Uterus (tissue), 2 donors: Measurements from ENCODE around the gene LRRN3.

Experiments
- POLR2A ChIP-seq, 2 donors: fragments of 450-650 bp; IDR thresholded peaks; one replicate each; pipeline ENCODE4 v1.6.1; 2016; ENCODE audit warnings: antibody characterized with exemption in 2 of 2, mild to moderate bottlenecking in 1 of 2, moderate library complexity in 1 of 2
- TF ChIP-seq, protein P1 (sequence below), 4 experiments: fragments of 200-600 bp in 2 of 4; fragments of 450-650 bp in 2 of 4; sonication (generic) in 2 of 4; IDR thresholded peaks; one replicate each; pipeline ENCODE4 v1.5.1; 2016 to 2019; ENCODE audit warnings: antibody characterized with exemption in 4 of 4, mild to moderate bottlenecking in 2 of 4, moderate library complexity in 1 of 4

- TF ChIP-seq, protein P1, sequence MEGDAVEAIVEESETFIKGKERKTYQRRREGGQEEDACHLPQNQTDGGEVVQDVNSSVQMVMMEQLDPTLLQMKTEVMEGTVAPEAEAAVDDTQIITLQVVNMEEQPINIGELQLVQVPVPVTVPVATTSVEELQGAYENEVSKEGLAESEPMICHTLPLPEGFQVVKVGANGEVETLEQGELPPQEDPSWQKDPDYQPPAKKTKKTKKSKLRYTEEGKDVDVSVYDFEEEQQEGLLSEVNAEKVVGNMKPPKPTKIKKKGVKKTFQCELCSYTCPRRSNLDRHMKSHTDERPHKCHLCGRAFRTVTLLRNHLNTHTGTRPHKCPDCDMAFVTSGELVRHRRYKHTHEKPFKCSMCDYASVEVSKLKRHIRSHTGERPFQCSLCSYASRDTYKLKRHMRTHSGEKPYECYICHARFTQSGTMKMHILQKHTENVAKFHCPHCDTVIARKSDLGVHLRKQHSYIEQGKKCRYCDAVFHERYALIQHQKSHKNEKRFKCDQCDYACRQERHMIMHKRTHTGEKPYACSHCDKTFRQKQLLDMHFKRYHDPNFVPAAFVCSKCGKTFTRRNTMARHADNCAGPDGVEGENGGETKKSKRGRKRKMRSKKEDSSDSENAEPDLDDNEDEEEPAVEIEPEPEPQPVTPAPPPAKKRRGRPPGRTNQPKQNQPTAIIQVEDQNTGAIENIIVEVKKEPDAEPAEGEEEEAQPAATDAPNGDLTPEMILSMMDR (IDR thresholded peaks at IDR 0.05) = no peak
- no peak for TF ChIP-seq POLR2A (IDR thresholded peaks at IDR 0.05)
Observed at GRCh38 chr7:111092406-111093236, 1.7 kb downstream of the LRRN3 start.
